Cardiac fibroblast (primary cell): ENCODE results near the gene ARHGEF28.

Experiments used
- DNase-seq, 2 donors: peaks; one replicate each; pipeline versions ENCODE4 v3.0.0 to v3.0.0-alpha.2; 2010; ENCODE audit warnings: low read depth in 2 of 2
- H3K4me3 ChIP-seq, 2 donors: replicated peaks in 1 of 2; 1 replicate in 1 of 2; 2 replicates in 1 of 2; pipeline ENCODE4 v1.5.1; 2011; ENCODE audit warnings: low read depth in 2 of 2, low read length in 2 of 2, mild to moderate bottlenecking in 2 of 2, moderate library complexity in 1 of 2
- TF ChIP-seq, protein P1 (sequence below): IDR thresholded peaks from one replicate; pipeline ENCODE4 v1.5.1; 2011; ENCODE audit warnings: low read depth, mild to moderate bottlenecking, low read length, inconsistent platforms

The ARHGEF28 gene

DNA sequence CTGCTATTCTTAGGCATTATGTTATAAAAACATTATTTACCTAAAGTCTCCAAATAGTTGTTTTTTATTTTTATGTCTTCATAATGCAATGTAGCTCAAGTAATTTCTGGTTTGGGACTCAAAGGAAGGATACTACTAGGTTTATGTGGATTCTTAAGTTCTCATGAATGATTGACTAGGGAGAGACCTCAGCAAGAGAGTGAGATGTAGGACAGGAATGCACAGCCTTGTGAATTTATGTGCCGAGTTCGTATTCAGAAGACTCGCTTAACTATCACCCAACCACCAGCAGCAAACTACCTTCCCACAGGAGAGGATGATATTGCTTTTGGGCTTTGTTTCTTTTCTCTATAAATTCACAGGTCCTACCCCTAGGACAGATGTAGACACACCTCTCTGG lies 282.9 kb downstream of the ARHGEF28 start:
- TF ChIP-seq, protein P1, sequence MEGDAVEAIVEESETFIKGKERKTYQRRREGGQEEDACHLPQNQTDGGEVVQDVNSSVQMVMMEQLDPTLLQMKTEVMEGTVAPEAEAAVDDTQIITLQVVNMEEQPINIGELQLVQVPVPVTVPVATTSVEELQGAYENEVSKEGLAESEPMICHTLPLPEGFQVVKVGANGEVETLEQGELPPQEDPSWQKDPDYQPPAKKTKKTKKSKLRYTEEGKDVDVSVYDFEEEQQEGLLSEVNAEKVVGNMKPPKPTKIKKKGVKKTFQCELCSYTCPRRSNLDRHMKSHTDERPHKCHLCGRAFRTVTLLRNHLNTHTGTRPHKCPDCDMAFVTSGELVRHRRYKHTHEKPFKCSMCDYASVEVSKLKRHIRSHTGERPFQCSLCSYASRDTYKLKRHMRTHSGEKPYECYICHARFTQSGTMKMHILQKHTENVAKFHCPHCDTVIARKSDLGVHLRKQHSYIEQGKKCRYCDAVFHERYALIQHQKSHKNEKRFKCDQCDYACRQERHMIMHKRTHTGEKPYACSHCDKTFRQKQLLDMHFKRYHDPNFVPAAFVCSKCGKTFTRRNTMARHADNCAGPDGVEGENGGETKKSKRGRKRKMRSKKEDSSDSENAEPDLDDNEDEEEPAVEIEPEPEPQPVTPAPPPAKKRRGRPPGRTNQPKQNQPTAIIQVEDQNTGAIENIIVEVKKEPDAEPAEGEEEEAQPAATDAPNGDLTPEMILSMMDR: no peak
- H3K4me3 ChIP-seq: no peak overlapping the region
- DNase-seq: no peak

- no peak for DNase-seq
- TF ChIP-seq, protein P1: no peak
Measured at GRCh38 chr5:73909474-73909873, 283.5 kb downstream of the ARHGEF28 start.

DNA sequence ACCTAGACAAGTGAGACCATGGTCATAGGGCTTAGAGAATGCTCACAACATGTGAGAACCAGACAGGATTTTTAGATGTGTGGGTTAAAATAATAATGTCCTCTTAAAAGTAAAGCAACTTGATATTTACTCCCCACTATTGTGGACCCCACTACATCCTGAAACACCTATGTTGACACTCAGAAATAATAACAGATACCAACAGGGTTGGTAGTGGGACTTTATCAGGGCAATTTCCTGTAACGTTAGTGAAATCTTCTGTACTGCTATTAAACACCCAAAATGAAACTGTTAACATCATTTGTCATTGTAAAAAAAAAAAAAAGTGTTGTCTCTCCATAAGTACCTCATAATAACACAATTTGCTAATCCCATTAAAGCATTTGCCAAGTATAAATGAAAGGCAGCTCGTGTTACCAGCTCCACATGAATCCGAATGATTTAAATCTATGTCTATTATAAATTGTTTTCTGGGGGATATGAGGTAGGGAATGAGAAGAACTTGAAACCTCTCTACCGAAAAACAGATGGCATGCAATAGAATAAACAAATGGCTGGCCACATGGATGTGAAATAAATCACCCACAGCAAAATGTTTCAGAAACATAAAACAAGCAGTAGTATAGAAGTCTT lies 285.9 kb downstream of the ARHGEF28 start:
- TF ChIP-seq, protein P1: no peak
- no peak for DNase-seq
- H3K4me3 ChIP-seq: no peak overlapping the region

More at GRCh38 chr5:73909474-73909873, 283.5 kb downstream of the ARHGEF28 start:
- no peak overlapping the region for H3K4me3 ChIP-seq

GRCh38 chr5:73912821-73913271 lies 286.9 kb downstream of the ARHGEF28 start:
- TF ChIP-seq, protein P1: no peak
- no peak overlapping the region for H3K4me3 ChIP-seq
- DNase-seq: no peak

DNA sequence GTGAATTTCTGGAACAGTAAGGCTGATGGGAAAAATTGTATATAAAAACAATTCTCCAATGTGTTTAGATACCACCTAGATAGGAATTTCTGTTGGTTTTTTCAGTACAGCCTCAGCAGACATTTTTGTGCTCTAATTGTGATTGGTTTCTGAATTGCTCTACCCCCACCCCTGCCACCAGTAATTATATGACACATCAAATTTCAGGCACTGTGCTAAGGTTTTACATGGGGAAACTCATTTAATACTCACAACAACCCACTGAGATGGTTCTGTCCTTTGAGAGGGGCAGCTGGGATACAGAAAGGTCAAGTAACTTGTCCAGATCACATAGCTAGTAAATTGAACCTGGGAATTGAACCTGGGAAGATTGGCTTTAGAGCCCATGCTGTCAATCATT lies 288.0 kb downstream of the ARHGEF28 start:
- DNase-seq: no peak
- no peak overlapping the region for H3K4me3 ChIP-seq
- TF ChIP-seq, protein P1: no peak

DNA sequence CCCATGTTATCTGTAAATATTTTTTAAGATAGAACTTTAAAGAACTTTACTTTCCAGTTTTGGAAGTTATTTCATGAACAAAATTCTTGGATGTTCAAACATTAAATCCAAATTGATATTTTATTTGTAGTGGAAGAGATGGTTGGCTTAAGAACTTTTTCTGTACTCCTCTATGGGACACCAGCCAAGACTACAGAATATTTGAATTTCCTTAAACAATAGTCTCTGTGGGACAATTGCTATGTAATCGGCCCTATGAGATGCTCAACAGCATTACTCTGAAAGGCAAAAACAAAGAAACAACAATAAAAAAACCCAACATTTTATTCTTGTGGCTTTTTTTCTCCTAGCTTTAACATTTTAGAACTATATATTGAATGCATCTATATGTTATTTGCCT lies 289.3 kb downstream of the ARHGEF28 start:
- no peak for DNase-seq
- TF ChIP-seq, protein P1: no peak

GRCh38 chr5:73917433-73917832 lies 291.4 kb downstream of the ARHGEF28 start:
- H3K4me3 ChIP-seq: no peak overlapping the region
- TF ChIP-seq, protein P1: no peak
- DNase-seq: peak in 1 of 2 donors; percentile 38

More for the DNA sequence above, 289.3 kb downstream of the ARHGEF28 start:
- no peak overlapping the region for H3K4me3 ChIP-seq
